ENCODE measurements around the gene TRIAP1.
A peak's percentile ranks its signal among the peaks of the same experiment; 100 is the strongest.
"Not testable (repeated sequence)": the region's sequence is repeated elsewhere in the genome, so short reads cannot be mapped to it uniquely, and the experiment has no call there.

TRIAP1 gene

DNA sequence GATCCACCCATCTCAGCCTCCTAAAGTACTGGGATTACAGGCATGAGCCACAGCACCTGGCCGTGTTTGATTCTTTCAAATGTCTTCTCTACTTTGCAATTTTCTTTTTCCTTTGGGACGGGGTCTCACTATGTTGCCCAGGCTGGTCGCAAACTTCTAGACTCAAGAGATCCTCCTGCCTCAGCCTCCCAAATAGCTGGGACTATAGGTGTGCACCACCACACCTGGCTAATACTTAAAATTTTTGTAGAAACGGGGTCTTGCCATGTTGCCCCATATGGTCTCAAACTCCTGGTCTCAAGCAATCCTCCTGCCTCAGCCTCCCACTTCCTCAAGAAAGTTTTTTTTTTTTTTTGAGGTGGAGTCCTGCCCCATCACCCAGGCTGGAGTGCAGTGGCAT is 1.8 kb upstream of the TRIAP1 start:
- TF ChIP-seq, protein P1, sequence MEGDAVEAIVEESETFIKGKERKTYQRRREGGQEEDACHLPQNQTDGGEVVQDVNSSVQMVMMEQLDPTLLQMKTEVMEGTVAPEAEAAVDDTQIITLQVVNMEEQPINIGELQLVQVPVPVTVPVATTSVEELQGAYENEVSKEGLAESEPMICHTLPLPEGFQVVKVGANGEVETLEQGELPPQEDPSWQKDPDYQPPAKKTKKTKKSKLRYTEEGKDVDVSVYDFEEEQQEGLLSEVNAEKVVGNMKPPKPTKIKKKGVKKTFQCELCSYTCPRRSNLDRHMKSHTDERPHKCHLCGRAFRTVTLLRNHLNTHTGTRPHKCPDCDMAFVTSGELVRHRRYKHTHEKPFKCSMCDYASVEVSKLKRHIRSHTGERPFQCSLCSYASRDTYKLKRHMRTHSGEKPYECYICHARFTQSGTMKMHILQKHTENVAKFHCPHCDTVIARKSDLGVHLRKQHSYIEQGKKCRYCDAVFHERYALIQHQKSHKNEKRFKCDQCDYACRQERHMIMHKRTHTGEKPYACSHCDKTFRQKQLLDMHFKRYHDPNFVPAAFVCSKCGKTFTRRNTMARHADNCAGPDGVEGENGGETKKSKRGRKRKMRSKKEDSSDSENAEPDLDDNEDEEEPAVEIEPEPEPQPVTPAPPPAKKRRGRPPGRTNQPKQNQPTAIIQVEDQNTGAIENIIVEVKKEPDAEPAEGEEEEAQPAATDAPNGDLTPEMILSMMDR (IDR thresholded peaks at IDR 0.05; ENCODE audit: control insufficient read depth, insufficient read depth, low read depth, low read length, missing control alignments) = no peak
- H3K4me3 ChIP-seq (ENCODE audit: control insufficient read depth, low read depth, low read length) = no peak overlapping the region
- DNase-seq (ENCODE audit: low read depth) = no peak

DNA sequence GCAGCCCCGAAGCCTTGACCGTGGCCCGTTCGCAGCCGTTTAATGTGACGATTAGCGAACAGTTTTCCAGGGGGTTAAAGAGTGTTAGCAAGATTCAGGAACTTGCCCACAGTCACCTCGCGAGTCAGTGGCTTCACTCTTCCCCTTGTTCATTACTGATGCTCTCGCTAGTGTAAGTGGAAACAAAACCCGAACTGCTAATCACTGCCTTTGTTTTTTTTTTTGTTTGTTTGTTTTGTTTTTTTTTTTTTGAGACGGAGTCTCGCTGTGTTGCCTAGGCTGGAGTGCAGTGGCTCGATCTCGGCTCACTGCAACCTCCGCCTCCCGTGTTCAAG is 627 bp upstream of the TRIAP1 start:
- DNase-seq (ENCODE audit: low read depth) = not testable (repeated sequence)
- peak overlapping the region; percentile 73 for H3K4me3 ChIP-seq (ENCODE audit: control insufficient read depth, low read depth, low read length)

DNA sequence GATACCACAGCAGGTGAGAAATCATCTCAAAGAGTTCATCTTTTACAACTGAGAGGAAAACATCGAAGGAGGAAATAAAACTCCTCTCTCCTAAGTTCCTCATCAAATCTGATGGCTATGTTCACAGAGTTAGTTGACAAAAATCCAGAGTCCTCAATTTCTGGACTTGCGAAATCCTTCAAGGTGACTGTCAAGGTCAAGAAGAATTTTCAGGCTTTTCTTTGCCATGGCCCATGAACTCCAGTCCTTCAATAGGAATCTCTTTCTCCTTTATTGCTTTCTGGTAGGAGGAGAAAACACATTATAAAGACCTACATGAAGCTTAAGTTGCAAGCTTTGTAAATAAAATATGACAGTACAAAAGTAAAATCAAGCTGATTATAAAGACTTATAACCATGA is 1.5 kb downstream of the TRIAP1 start:
- no peak overlapping the region for H3K4me3 ChIP-seq (ENCODE audit: control insufficient read depth, low read depth, low read length)
- TF ChIP-seq, protein P1 (IDR thresholded peaks at IDR 0.05; ENCODE audit: control insufficient read depth, insufficient read depth, low read depth, low read length, missing control alignments) = no peak
- DNase-seq (ENCODE audit: low read depth) = no peak

DNA sequence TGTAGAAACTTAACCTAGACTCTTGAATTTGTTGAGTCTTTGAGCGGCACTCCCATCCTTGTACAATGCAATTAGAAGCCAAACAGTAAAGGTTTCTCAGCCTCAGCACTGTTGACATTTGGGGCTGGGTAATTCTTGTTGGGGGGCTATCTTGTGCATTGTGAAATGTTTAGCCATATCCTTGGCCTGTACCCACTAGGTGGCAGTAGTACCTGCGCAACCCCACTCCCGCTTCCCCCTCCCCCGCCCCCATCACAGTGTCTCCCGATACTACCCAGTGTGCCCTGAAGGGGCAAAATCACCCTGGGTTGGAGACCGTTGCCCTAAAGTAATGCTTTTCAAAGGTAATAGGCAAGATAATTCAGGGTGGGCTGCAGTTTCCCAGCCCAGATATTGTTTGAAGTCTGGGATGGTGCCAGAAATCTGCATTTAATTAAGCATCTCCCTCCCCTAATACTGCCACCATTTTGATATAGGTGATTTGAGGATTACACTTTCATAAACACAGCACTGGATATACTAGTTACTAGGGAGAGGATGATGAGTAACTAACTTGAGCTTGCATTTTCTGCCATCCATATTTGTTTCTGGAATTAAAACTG is 6.4 kb downstream of the TRIAP1 start:
- no peak overlapping the region for H3K4me3 ChIP-seq (ENCODE audit: control insufficient read depth, low read depth, low read length)
- no peak for DNase-seq (ENCODE audit: low read depth)
- TF ChIP-seq, protein P1 (IDR thresholded peaks at IDR 0.05; ENCODE audit: control insufficient read depth, insufficient read depth, low read depth, low read length, missing control alignments) = peak; percentile 66

DNA sequence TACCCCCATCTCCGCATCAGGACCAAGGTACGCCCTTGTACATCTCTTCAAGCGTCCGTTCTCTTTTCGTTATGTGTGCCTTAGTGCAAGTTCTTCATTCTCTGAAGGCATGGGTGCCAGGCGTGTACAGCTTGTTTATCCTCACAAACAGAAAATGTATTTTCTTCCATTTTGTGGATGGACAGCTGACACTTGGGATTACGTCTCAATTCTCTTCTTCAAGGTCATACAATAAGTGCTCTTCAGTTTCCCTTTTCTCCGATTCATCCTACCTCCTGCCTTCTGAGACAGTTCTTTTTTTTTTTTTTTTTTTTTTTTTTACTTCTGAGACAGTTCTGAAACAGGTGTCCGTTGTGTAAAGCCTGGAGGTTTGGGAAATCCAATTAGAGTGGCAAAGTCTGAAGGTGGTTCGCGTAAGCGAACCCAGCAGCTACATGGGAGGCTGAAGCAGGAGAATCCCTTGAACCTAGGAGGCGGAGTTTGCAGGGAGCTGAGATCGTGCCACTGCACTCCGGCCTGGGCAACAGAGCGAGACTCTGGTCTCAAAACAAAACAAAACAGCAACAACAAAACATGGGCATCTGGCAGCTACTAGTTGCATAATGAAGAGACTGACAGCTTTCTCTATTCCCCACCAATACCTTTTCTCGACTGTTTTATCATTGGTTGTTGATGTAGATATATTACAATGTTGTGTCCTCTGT is 7.5 kb downstream of the TRIAP1 start:
- no peak for DNase-seq (ENCODE audit: low read depth)
- TF ChIP-seq, protein P1 (IDR thresholded peaks at IDR 0.05; ENCODE audit: control insufficient read depth, insufficient read depth, low read depth, low read length, missing control alignments) = no peak
- peak overlapping the region; percentile 84 for H3K4me3 ChIP-seq (ENCODE audit: control insufficient read depth, low read depth, low read length)

DNA sequence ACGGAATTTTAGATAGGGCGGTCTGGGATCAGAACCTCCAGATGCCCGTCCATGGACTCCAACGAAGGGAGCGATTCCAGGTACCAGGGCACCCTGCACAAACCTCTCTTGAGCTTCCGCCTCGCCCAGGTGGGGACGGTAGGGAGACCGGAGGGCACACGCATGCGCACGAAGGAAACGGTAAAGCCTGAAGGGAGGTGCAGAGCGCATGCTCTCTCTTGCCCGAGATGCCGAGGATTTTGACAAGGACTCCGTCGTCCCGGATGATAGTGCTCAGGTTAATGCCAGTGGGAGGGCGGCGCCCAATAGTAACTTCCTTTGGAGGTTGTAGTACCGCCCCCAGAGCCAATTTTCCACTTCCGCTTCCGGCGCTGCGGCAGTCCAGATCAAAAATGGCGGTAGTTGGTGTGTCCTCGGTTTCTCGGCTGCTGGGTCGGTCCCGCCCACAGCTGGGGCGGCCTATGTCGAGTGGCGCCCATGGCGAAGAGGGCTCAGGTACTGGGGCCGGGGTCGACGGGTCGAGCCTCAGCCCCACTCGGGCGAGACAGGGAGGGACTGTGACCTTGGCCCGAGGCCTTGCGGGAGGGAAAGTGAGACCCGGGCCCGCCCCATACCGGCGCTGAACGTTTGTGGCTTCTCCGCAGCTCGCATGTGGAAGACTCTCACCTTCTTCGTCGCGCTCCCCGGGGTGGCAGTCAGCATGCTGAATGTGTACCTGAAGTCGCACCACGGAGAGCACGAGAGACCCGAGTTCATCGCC is 8.3 kb downstream of the TRIAP1 start, which contains the start of gene COX6A1:
Gene COX6A1 (plus strand): TSS at position 379 of the 760 bp plus-strand sequence. CDS start 14 bp downstream, at position 393.
- TF ChIP-seq, protein P1 (IDR thresholded peaks at IDR 0.05; ENCODE audit: control insufficient read depth, insufficient read depth, low read depth, low read length, missing control alignments) = peak; percentile 10
- H3K4me3 ChIP-seq (ENCODE audit: control insufficient read depth, low read depth, low read length) = peak within 1 kb of the TSS; percentile 84
- peak; percentile 85 for DNase-seq (ENCODE audit: low read depth)
